Left kidney (tissue), 2 donors: Measurements from ENCODE around the gene MARCHF2. TPM values are rescaled to one million over a fixed set of nuclear protein-coding genes. Genes with fewer than 3 reads are reported as not detected.
A peak's percentile ranks its signal among the peaks of the same experiment; 100 is the strongest.

Source experiments
- DNase-seq: peaks from one replicate; pipeline ENCODE4 v3.0.0-alpha.2; 2013
- polyA plus RNA-seq: library from polyadenylated mRNA; unstranded; fragments of 120-200 nt; gene quantifications from one replicate; pipeline ENCODE4 v1.2.1, GENCODE V29; 2013; ENCODE audit not compliant: insufficient read length

MARCHF2 gene
- polyA plus RNA-seq, 1 donor = 12.4 TPM

DNA sequence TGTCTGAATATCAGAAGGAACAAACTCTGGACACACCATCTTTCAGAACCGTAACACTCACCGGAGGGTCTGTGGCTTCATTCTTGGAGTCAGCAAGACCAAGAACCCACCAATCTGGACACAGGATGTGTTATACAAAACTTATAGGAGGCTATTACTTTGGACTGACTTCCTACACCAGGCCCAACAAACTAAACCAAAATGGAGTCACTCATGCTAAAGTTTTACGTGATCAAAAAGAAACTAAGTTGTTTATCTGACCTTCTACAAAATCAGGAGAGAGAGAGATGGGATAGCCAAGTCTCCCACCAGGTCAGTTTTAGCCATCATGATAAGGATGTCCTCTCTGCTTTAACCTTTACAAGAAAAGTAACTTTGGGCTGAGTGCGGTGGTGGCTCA, 26.1 kb upstream of the MARCHF2 start:
- DNase-seq = no peak

GRCh38 chr19:8387688-8388611, 25.2 kb upstream of the MARCHF2 start:
- no peak for DNase-seq

- DNase-seq = no peak
Measured at GRCh38 chr19:8388612-8388958, 24.5 kb upstream of the MARCHF2 start.

DNA sequence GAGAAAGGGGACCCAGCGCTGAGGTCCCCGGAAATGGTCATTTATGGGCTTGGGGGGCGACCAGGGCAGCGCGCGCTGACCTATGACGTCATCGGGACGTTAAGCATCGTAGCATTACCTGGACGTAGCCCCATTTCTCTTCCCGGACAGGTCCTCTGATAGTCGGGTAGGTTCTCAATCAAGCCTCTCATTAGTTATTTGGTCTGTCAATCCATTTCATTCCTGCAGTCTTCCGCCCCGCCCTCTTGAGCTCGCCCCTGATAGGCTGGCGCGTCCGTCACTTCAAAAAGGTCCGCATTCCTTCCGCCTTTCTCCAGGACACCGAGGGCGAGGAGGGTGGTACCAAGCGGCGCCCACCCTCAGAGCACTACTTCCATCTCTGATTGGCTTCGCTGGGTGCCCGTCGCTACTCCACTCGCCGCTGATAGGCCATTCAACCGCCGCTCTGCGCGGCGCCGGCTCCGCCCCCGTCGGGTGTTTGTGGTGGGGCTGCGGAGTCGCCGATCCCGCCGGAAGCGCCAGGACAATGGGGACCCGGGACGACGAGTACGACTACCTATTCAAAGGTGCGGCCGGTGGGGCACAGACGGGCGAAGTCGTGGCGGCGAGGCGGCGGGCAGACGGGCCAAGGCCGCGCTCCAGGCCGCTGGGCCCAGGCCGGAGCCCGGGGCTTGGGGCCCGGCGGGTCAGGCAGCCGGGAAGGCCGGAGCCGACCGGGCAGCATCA, 23.1 kb upstream of the MARCHF2 start, which contains the start of gene RAB11B:
Gene RAB11B, plus strand, starts transcription at position 470 of the 726 bp plus-strand sequence. Its CDS starts 57 bp downstream, at position 527.
- peak; percentile 100 for DNase-seq

- DNase-seq = peak; percentile 89
Measured at GRCh38 chr19:8390617-8390981, 22.5 kb upstream of the MARCHF2 start.

DNA sequence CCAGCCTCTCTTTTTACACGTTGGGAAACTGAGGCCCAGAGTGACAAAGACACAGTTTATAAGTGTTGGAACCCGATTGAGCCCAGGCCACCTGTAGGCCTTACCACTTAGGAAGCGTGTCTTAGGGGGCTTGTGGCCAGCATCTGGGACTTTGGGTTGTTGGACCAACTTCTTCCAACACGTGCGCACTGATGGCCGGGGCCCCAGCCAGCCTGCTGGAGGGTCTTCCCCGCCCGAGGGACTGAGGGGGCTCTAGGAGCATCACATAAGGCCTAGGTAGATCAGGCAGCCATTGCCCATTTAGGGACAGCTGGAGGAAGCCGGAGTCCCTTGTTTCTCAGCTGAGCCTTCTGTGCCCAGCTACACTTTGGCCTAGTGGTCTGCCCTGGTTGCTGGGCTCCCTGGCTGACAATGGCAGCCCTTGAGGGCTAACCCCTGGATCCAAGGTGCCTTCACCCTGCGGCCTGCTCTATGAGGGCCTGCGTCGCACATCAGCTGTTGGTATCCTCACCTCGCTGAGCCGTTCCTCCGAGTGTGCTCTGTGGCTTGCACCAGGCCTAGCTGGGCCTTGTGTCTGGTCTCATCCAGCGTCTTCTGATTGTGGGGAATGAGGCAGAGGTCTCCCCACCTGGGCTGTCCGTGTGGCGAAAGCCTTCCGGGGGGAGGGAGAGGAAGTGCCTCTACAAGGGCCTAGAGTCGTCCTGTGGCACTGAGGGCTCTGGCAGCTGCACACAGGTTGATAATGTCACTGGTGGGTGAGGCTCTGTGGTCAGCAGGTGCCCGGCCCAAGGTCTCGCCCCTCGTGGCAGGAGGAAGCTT, 21.7 kb upstream of the MARCHF2 start:
- DNase-seq = no peak

- no peak for DNase-seq
Measured at GRCh38 chr19:8392017-8392591, 21.0 kb upstream of the MARCHF2 start.

DNA sequence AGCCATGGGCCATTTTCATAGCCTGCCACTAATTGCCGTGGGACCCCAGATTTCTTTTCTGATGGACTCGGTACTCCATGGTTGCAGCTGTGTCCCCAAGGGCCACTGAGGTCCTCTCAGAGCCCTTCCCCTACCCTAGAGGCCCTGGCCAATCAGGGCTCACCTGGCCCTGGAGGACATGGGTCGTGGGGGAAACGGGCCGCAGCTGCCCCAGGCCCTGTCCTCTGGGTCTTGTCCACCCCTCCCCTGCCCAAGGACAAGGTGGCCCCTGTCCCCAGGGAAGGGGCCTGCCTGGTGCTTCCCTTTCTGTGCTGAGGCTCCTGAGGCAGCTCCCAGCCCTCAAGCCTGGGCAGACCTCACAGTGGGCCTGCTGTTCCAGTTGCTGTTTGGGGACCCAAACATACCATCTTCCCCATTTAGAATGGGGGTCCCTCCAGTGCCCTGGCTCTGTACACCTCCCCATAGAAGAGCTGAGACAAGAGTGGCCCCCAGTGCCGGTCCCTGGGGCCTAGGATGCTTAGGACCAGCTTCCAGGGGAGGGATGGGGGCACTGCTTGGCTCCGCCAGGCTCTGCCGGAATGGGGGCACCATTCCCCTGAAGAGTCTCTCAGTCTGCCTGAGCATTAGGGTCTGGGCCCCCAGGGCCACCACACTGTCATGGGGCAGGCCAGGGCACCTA, 19.8 kb upstream of the MARCHF2 start:
- DNase-seq = no peak

- no peak for DNase-seq
Measured at GRCh38 chr19:8393871-8394250, 19.2 kb upstream of the MARCHF2 start.

- no peak for DNase-seq
Measured at GRCh38 chr19:8395621-8396082, 17.5 kb upstream of the MARCHF2 start.

- DNase-seq = no peak
Measured at GRCh38 chr19:8396185-8396562, 16.9 kb upstream of the MARCHF2 start.

- DNase-seq = no peak
Measured at GRCh38 chr19:8396563-8397203, 16.4 kb upstream of the MARCHF2 start.

GRCh38 chr19:8397271-8397670, 15.8 kb upstream of the MARCHF2 start:
- DNase-seq = no peak

- no peak for DNase-seq
Measured at GRCh38 chr19:8397746-8398310, 15.3 kb upstream of the MARCHF2 start.

DNA sequence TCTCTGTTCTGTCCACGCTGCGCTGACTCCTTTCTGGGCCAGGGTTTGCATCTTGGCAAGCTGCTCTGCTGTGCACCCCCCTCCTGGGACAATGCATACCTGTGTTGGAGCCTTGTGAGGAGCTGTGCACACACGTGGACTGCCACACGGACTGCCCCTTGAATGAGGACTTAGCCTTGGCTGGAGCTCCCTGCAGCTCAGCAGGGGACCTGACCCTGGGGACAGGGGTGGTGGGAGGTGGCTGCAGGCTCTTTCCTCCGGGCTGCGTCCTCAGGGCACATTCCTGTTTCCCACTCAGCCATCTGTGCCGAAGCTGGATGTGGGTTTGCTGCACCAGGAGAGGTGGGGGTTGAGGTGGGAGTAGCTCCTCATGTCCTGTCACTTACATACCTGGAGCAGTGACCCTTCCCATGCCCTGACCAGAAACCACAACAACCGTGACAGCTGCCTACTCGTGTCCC, 14.8 kb upstream of the MARCHF2 start:
- DNase-seq = peak; percentile 50

GRCh38 chr19:8399681-8400188, 13.4 kb upstream of the MARCHF2 start:
- DNase-seq = no peak

DNA sequence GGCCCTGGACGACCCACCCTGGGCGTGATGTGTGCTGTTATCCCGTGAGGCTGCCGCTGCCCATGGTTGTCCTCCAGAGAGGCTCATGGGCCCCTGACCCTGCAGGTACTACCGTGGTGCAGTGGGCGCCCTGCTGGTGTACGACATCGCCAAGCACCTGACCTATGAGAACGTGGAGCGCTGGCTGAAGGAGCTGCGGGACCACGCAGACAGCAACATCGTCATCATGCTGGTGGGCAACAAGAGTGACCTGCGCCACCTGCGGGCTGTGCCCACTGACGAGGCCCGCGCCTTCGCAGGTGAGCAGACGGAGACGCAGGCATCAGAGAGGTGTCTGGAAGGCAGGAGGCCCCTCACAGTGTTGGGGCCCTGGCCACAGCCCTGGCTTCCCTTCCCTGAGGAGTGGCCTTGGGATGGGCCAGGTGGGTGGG, 11.1 kb upstream of the MARCHF2 start:
- DNase-seq = no peak

DNA sequence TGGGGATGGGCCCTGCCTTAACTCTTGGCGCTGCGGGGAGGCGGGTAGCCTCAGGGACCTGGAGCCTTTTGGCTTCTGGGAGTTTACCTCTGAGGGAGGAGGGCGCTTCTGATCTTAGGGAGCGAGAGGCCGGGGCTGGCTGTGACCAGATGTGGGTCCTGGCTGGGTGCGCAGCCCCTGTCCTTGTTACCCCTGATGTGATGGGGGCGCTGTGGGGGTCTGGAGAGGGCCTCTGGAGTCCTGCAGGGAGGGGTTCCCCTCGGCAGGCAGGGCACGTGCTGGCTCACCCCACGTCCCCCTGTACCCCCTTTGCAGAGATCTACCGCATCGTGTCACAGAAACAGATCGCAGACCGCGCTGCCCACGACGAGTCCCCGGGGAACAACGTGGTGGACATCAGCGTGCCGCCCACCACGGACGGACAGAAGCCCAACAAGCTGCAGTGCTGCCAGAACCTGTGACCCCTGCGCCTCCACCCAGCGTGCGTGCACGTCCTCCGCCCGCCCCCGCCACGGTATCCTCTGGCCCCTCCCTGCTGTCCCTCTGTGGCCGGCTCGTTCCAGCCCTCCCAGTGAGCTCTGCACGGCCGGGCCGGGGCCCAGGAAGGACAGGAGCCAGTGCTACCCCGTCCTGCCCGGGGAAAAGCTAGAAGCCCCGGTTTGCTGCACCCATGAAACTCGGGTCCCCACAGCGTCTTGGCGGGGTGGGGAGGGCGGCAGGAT, 9.8 kb upstream of the MARCHF2 start:
- DNase-seq = no peak

GRCh38 chr19:8403820-8404109, 9.3 kb upstream of the MARCHF2 start:
- DNase-seq = no peak
